ENCODE data around the gene IFNAR2.
A peak's percentile ranks its signal among the peaks of the same experiment; 100 is the strongest.
"Not testable (repeated sequence)": the region's sequence is repeated elsewhere in the genome, so short reads cannot be mapped to it uniquely, and the experiment has no call there.

Gene IFNAR2

DNA sequence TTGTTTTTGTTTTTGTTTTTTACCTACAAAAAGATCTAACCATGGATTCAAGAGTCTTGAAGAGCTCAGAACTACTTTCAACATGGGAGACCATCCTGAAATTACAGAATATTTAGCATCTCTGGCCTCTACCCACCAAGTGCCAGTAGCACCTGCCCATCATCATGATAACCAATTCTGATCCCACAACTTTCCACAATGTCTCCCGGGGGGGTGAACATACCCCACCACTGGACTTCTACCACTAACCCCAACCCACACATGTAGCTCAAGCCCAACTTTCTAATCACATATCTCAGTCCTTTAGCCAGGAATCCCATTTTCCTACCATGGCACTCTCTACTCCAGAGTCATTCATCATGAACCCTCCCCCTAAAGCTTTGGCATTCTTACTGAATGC, 15.7 kb upstream of the IFNAR2 start:
- no peak for DNase-seq (ENCODE audit: low read depth)

- DNase-seq (ENCODE audit: low read depth), result no peak
These were observed 12.6 kb upstream of the IFNAR2 start for GRCh38 chr21:33217138-33217520.

DNA sequence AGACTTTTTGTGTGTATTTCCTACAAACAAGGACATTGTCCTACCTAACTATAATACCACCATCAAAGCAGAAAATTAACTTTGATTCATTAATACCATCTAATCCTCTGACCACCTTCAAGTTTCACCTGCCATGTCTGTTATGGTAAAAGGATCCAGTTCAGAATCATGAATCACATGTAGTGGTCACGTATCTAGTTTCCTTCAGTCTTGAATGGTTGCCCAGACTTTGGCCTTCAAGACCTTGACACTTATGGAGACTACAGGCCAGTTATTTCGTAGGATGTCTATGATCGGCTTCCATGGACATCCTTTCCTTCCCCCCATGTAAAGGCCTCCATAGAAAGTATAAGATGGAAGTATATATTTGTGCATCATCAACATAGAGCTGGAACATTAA, 10.4 kb upstream of the IFNAR2 start:
- DNase-seq (ENCODE audit: low read depth), result no peak

- DNase-seq (ENCODE audit: low read depth), result no peak
These were observed 9.8 kb upstream of the IFNAR2 start for GRCh38 chr21:33219954-33220353.

- DNase-seq (ENCODE audit: low read depth), result not testable (repeated sequence)
These were observed 4.4 kb upstream of the IFNAR2 start for GRCh38 chr21:33225376-33225775.

DNA sequence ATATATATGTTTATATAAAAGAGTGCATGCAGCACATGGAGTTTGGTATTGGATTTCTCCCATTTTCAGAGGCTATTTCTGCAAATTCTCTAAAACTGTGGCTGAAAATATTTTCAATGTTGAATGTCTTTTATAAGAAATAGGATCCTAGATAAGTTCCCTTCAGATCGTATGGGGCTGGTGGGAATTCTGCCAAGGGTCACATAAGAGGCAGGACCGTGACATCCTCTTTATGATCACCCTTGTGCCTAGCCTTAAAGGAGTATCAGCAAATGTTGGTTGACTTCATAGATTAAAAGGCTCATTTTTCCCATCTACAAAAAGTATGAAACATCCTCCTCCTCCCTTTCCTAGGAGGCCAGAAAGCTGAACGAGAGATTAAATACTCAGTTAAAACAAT, 1.3 kb upstream of the IFNAR2 start:
- DNase-seq (ENCODE audit: low read depth), result no peak

- DNase-seq (ENCODE audit: low read depth), result no peak
These were observed 497 bp upstream of the IFNAR2 start for GRCh38 chr21:33229099-33229783.

GRCh38 chr21:33230545-33231324, 997 bp downstream of the IFNAR2 start:
- peak; percentile 63 for DNase-seq (ENCODE audit: low read depth)

DNA sequence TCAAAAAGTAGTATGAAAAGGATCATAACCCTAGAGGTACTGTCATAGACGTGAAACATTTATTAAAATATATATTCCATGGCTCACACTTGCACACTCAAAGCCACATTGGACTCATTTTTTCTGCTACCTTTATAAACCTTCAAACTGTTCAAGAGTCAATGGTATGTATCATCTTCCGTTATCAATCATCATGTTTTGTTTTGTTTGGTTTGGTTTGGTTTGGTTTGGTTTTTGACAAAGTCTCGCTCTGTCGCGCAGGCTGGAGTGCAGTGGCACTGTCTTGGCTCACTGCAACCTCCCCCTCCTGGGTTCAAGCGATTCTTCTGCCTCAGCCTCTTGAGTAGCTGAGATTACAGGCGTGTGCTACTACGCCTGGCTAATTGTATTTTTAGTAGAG, 1.8 kb downstream of the IFNAR2 start:
- no peak for DNase-seq (ENCODE audit: low read depth)

DNA sequence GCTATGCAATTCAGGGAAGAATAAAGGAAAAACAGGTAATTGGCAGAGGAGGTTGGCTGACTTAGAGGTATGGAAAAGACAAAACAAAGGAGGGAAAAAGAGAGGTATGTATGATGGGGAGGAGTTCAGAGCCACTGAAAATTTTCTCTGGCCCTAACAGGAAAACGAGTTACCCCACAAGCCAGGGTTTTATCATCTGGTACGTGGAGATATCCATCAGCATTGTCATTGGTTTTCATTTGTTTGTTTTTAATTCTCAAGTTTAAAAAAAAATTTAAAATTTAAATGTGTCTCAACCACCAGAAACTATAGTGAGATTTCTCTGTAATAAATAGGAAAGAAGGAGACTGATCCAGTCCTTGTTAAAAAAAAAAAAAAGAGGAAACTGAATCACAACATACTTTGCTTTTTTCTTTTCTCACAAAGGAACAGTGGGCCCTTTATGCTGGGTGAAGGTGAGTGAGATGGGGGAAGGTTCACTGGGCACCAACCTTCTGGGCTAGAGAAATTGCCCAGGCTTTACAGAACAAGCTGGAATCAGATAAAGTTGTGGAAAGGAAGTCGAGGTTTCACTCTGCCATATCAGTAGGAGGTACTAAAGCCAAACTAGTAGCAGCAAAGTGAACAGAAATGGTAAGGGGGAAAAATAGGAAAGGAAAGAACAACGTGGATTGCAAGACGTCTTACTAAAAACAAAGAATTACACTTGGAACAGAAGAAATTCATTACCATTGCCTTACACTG, 2.7 kb downstream of the IFNAR2 start:
- no peak for DNase-seq (ENCODE audit: low read depth)

- DNase-seq (ENCODE audit: low read depth), result no peak
These were observed 5.1 kb downstream of the IFNAR2 start for GRCh38 chr21:33234635-33235520.

GRCh38 chr21:33236013-33236686, 6.4 kb downstream of the IFNAR2 start:
- DNase-seq (ENCODE audit: low read depth), result no peak

DNA sequence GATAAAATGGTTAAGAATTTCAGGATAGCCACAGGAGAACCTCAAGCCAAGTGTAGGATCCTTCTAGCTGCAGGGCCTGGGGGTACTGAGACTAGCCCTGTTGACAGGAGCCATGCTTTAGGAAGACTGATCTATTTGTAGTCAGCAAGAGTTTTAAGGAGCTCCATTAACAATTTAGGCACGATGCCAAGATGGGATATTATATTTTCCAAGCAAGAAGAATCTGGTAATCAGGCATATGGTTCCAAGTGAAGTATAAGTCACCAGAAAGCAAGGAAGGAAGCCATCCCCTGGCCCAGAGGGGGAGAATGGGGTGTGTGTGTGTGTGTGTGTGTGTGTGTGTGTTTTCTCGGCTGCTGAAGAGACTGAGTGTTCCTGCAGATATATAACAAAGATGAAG, 7.0 kb downstream of the IFNAR2 start:
- no peak for DNase-seq (ENCODE audit: low read depth)

DNA sequence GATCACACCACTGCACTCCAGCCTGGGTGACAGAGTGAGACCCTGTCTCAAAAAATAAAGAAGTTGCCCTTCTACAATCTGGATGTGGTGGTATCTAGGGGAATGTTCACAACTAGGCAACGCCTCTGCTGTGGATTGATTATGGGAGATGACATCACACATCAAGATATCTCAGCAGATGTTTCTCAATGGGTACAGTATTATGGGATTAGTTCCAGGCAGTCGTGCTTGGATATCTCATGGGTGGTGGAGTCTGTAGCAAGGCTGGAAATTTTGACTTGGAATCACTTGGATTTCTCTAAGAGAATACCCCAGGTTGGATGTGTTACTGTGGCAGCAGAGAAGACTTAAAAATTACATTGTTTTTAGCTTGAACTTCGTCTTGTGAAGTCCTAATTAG, 7.7 kb downstream of the IFNAR2 start:
- DNase-seq (ENCODE audit: low read depth), result no peak

DNA sequence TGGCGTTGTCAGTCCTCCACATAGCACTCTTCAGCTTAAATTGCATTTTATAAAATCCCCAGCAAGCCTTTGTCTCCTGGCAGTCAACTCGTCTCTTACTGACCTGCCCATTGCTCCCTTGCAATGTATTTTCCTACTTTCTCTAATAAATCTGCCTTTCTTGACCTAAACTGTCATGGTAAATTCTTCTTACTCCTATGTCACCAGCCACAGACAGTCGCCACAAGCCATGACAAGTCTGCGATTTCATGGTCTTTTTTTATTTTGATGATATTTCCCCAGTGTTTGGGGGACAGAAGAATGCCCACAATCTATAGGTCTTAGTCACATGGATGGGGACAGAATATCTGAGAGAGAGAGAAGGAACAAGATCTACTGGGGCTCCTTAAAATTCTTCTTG, 8.4 kb downstream of the IFNAR2 start:
- peak; percentile 12 for DNase-seq (ENCODE audit: low read depth)

DNA sequence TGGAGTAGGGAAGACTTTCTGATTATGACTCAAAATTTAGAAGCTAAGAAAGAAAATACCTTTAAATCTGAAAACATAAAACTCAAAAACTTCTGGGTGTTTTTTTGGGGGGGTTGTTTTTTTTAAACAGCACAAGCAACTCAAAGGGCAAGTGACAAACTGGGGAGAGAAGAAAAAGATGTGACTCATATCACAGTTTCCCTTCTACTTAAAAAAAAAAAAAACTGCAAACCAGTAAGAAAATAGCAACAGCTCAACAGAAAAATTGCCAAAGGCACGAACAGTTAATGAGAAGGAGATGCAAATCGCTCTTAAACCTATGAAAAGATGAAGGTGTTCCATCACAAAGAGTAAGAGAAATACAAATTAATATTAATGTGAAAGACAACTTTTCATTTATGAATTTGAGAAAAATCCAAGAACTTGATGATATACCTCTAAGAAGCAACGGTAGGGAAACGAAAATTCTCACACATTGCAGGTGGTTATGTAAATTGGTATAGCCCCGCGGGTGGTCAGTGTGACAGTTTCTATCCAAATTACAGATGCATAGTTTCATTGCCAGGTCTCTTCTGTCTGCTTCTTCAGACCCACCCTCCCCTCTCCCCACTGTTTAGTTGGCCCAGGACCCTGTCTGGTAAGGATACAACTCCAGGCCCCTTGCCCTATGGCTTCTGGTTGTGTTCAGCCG, 9.0 kb downstream of the IFNAR2 start:
- DNase-seq (ENCODE audit: low read depth), result peak; percentile 24

DNA sequence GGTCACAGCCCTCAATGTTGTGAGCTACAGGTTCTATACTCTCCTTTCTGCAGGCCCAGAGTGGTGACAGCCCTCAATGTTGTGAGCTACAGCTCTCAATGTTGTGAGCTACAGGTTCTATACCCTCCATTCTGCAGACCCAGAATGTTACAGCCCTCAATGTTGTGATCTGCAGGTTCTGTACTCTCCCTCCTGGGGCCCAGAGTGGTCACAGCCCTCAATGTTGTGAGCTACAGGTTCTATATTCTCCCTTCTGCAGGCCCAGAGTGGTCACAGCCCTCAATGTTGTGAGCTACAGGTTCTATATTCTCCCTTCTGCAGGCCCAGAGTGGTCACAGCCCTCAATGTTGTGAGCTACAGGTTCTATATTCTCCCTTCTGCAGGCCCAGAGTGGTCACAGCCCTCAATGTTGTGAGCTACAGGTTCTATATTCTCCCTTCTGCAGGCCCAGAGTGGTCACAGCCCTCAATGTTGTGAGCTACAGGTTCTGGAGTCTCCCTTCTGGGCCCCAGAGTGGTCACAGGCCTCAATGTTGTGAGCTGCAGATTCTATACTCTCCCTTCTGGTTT, 9.9 kb downstream of the IFNAR2 start:
- not testable (repeated sequence) for DNase-seq (ENCODE audit: low read depth)

GRCh38 chr21:33240404-33240803, 10.7 kb downstream of the IFNAR2 start:
- DNase-seq (ENCODE audit: low read depth), result no peak

DNA sequence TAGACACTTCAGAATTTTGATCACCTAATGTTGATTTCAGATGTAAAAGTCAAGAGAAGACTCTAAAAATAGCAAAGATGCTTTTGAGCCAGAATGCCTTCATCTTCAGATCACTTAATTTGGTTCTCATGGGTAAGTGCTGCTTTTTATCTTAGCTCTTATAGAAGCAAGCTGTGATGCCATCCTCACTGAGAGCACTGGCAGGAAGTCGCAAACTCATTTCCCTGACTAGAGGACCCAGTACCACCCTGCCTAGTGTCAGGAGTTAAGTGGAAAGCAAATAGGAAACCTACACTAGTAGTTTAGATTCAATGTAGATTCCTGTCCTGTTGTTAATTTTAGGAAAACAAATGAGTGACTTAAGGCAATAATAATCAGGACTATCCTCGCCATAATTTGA, 12.1 kb downstream of the IFNAR2 start:
- no peak for DNase-seq (ENCODE audit: low read depth)

DNA sequence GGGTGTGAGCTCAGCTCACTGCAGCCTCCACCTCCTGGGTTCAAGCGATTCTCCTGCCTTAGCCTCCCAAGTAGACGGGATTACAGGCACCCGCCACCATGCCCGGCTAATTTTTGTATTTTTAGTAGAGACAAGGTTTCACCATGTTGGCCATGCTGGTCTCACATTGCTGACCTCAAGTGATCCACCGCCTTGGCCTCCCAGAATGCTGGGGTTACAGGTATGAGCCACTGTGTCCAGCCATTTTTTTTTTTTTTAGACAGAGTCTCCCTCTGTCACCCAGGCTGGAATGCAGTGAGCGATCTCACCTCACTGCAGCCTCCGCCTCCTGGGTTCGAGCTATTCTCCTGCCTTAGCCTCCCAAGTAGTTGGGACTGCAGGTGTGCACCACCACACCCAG, 13.1 kb downstream of the IFNAR2 start:
- not testable (repeated sequence) for DNase-seq (ENCODE audit: low read depth)

Data from EH (cell line).